HG03558 (cell line): Measurements from ENCODE around the gene ASXL2.
A peak's percentile ranks its signal among the peaks of the same experiment; 100 is the strongest.

Experiments
- ATAC-seq: cut with Tn5 transposase; IDR thresholded peaks from one replicate; pipeline ENCODE4 v1.9.1; 2021; ENCODE audit warnings: moderate number of reproducible peaks; ENCODE audit not compliant: unreplicated experiment; ENCODE audit errors: extremely low read depth

Gene ASXL2

DNA sequence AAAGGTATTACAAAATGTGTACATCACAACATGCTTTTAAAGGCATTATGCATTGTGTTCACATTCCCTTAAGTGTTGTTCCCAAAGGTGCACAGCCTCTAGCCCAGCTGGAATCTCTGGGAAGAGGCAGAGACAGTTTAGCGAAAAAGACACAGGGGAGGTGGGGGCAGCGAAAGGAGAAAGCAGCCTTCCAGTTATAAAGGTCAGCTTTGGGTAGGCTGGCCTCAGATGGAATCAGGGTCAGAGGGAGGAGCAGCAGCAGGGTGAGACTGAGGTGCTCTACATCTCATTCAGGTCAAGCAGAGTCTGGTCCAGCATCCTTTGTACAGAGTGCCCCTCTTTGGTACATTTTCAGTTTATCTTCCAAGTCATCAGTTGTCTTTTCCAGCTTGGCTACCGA, 68.6 kb downstream of the ASXL2 start:
- ATAC-seq: no peak

GRCh38 chr2:25808006-25808383, 70.3 kb downstream of the ASXL2 start:
- no peak for ATAC-seq

GRCh38 chr2:25806941-25807340, 71.3 kb downstream of the ASXL2 start:
- ATAC-seq: no peak

GRCh38 chr2:25805987-25806386, 72.3 kb downstream of the ASXL2 start:
- ATAC-seq: no peak

DNA sequence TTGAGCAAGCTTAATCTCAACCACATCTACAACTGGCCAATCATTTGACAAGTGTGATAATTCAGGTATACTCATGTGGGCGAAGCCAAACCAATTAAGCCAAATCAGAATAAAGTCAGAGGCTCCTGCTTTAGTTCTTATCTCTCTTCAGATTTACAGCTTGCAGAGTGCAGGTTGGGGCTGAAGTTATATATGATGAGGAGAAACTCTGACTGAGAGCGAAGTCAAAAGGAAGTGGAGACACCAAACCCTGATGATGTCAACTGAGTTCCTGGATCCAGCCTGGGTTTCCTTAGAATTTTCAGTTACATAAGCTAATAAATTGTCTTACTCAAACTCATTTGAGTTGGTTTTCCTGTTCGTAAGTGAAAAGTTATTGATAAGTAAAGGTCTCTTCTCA, 73.9 kb downstream of the ASXL2 start:
- ATAC-seq: no peak

DNA sequence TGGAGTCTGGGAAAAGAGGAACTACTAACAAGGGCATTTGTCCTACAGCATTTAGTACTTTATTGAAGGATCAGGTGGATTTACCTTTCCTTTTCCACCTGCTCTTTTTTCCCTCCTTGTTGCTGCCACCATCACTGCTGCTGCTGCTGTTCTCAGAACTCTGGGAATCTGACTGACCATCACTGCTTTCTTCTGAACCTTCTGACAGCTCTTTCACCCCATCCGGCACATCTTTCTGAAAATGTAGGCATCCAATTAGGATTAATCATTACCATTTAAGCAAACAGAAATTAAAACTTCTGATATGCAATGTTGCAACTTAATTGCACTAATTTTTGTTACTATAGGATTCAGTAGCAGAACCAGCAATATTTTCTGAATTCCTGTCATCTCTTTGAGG, 79.0 kb downstream of the ASXL2 start:
- ATAC-seq: no peak

DNA sequence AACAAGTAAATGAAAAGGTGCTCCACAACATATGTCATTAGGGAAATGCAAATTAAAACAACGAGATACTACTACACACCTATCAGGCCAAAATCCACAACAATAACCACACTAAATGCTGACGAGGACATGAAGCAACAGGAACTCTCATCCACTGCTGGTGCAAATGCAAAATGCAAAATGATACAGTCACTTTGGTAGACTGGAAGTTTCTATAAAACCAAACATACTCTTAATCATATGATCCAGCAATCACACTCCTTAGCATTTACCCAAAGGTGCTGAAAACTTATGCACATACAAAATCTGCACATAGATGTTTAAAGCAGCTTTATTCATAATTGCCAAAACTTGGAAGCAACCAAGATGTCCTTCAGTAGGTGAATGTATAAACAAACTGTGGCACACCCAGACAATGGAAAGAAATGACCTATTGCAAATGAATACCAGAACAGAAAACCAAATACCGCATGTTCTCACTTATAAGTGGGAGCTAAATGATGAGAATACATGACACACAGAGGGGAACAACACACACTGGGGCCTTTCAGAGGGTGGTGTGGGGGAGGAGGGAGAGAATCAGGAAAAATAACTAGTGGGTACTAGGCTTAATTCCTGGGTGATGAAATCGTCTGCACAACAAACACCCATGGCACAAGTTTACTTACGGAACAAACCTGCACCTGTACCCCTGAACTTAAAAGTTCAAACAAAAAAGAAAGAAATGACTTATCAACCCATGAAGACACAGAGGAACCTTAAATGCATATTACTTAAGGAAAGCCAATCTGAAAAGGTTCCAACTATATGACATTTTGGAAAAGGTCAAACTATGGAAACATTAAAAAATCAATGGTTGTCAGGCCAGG, 80.4 kb downstream of the ASXL2 start:
- no peak for ATAC-seq

DNA sequence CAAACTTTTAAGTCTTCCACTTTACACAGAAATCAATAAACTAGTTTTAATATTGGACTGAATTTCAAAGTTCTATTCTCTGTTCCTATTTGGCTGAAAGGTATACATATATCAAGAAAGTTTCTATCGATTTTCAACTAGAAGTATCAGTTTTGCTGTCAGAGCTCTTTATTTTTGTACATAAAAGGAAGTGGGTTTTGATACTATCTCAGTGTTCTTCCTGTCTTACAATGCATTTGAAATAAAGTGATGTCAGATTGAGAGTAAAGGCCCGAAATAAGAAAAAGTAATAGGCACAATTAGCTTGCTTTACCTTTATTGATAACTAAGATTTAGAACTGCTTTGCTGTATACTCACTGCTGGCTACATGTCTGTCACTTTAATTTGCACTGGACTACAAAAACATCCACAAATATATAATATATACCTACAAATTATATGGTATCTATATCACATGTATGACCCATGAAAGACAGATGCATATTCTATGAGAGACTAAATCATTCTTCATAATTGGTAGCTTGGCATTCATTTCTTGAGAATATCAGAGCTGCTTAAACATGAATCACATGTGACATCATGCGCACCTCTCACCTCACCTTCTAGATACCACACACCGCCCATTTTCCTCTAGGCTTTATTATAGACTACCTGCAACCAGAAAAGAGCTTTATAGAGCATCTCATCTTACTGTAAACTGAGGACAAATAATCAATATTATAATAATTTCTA, 83.6 kb downstream of the ASXL2 start:
- ATAC-seq: peak; percentile 66

DNA sequence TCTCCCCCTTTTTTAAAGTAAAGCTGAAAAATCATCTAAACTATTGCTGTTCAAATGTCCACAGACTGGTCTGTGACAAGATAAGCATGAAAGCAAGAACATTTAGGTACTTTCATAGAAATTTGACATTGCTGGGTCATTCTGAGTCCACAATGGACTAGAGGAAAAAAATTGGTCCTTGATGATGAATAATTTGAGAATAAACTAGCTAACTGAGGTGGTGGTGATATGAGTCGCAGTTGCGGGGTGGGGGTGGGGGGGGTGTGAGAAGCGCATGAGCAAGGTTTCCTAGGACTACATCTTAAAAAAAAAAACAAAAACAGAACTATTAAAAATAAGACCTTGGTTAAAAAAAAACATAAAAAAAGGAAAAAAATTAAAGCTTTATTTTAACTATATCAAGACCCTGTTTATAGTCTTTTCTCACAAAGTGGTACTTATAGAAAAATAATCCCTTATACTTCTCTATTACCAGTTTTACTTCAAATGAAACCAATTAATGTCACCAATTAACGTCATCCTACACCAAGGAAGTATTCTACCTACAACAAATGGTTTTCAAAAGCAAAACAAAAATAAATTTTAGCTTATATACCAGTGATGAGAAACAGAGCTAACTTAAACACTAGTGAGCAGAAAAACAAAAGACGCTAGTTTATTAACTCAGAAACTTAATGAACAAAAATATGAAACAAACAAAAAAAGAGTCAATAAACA, 88.1 kb downstream of the ASXL2 start:
- ATAC-seq: no peak

DNA sequence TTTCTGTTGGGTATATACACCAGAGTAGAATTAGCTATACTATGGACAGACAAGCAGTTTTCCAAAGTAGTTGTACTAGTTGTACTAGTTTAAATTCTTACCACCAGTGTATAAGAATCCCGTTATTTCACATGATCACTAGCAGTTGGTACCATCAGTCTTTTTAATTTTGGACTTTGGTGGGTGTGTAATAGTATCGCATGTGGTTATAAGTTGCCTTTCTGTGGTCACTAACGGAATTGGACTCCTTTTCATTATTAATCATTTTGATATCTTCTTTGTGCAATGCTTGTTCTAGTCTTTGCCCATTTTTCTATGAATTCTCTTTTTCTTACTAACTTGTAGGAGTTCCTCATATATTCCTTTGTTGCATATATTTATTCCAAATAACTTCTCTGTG, 89.8 kb downstream of the ASXL2 start:
- no peak for ATAC-seq

- no peak for ATAC-seq
Measured at GRCh38 chr2:25787020-25787419, 91.3 kb downstream of the ASXL2 start.

GRCh38 chr2:25784404-25784803, 93.9 kb downstream of the ASXL2 start:
- no peak for ATAC-seq

DNA sequence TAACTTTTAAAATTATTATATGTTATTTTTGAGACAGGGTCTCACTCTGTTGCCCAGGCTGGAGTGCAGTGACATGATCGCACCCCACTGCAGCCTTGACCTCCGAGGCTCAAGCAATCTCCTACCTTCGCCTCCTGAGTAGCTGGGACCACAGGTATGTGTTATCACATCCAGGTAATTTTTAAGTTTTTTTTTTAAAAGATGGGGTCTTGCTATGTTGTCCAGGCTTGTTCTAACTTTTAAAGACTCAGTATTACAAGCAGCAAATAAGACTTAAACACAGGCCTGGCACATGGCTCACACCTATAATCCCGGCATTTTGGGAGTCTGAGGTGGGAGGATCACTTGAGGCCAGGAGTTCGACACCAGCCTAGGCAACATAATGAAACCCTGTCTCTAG, 101.2 kb downstream of the ASXL2 start:
- no peak for ATAC-seq

DNA sequence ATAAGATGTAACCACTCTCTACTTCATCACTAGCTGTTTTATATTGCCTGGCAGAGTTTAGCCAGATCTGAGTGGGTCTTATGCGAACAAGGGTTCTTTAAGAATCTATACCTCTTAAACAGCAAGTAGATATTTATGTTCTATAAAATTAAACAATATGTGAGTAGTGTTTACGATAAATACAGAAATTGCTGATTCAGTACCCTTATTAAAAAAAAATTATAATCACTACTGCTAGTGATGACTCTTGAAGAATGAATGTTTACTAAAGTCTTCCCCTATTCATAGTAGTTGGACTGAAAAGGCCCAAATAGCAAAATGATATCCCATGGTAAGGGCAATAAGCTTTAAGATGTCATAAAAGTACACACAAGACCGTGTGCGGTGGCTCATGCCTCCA, 106.2 kb downstream of the ASXL2 start:
- ATAC-seq: no peak

GRCh38 chr2:25763575-25763974, 114.7 kb downstream of the ASXL2 start:
- ATAC-seq: no peak

DNA sequence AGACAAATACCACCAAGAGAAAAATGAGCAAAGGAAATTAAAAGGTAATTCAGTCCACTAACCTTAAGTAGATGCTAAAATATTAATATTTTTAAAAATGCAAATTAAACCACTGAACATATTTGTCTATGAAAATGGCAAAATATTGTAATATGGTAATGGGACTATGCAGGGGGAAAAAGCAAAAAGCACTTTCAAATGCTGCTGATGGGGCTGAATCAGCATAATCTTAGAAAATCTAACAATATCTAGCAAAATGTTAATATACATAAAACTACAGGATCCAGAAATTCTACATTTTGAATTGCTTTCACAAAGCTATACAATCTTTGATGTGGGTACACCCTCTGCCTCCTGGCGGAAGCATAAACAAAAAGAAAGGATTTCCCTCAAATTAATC, 118.0 kb downstream of the ASXL2 start:
- ATAC-seq: no peak

GRCh38 chr2:25758348-25758747, 119.9 kb downstream of the ASXL2 start:
- ATAC-seq: no peak

GRCh38 chr2:25757906-25758305, 120.4 kb downstream of the ASXL2 start:
- no peak for ATAC-seq

DNA sequence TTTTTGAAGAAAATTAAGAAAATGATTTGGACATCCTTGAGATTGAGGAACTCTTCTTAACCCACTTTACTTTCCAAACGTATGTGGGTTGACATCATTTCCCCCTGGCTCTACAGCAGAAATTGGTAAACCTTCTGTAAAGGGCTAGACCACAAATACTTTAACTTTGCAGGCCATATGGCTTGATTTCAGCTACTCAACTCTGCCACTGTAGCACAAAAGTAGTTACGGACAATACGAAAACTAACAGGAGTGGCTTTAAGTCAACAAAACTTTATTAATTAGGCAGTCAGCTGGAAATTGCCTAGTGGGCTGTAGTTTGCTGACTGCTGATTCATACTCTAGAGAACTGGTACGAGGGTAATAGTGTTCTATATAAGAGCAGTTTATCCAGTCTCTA, 121.8 kb downstream of the ASXL2 start:
- no peak for ATAC-seq

GRCh38 chr2:25749676-25750075, 128.6 kb downstream of the ASXL2 start:
- no peak for ATAC-seq

- no peak for ATAC-seq
Measured at GRCh38 chr2:25744055-25744454, 134.2 kb downstream of the ASXL2 start.
